ENCODE measurements around the gene OR2L13.
"Not testable (repeated sequence)": the region's sequence is repeated elsewhere in the genome, so short reads cannot be mapped to it uniquely, and the experiment has no call there.

The OR2L13 gene

DNA sequence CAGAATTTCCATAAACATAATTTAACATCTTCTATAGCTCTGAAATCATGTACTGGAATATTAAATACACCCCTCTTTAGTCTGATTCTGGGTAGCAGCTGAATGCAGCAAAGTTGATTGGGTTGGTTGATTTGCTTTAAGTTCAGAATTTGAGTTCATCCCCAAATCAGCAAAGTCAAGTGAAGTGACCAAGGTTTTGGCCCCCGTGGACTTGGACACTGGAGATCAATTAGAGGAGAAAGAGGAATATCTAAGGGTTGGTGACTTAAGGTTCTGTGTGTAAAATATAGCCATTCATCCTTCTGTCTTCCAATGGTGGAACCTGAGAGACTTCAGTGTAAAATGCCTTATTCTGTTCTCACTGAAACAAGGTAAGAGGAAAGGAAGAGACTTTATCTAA, at the start of gene OR2L13:
TSS of gene OR2L13 (plus strand) at position 301 of the 400 bp plus-strand sequence. CDS start 4,192 bp downstream, outside the sequence.
- DNase-seq: no peak

GRCh38 chr1:248045209-248045608, 49.8 kb upstream of the OR2L13 start:
- peak; percentile 15 for DNase-seq

GRCh38 chr1:248046536-248046935, 48.4 kb upstream of the OR2L13 start, which contains the start of gene OR2L3:
Gene OR2L3, plus strand, starts transcription at chr1:248046836. Its CDS starts 13,846 bp downstream, at chr1:248060682.
- no peak for DNase-seq

DNA sequence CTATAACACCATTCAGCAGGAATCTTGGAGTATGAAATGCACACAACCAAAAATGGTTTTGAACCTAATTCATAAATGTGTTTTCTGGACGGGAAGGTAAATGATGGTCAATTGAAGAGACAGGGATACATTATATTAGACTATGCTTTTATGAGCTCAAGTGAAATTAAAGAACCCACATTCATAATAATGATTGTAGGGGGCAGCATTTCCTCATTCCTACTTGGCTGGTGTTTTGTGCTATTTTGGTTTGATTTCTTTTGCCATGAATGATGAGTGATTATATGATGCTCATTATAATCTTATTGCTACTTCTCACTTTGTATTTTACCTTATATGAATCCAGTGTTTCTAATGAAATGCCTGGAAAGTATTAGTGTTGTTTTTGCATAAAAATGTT, 48.0 kb upstream of the OR2L13 start:
- no peak for DNase-seq

DNA sequence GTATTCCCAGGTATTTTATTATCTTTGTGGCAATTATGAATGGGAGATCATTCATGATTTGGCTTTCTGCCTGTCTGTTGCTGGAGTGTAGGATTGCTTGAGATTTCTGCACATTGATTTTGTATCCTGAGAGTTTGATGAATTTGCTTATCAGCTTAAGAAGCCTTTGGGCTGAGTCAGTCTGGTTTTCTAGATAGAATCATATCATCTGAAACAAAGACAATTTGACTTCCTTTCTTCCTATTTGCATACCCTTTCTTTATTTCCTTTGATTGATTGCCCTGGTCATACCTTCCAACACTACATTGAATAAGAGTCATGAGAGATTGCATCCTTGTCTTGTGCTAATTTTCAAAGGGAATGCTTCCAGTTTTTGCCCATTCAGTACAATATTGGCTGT, 40.3 kb upstream of the OR2L13 start:
- DNase-seq: no peak

GRCh38 chr1:248055261-248055660, 39.7 kb upstream of the OR2L13 start:
- DNase-seq: no peak

DNA sequence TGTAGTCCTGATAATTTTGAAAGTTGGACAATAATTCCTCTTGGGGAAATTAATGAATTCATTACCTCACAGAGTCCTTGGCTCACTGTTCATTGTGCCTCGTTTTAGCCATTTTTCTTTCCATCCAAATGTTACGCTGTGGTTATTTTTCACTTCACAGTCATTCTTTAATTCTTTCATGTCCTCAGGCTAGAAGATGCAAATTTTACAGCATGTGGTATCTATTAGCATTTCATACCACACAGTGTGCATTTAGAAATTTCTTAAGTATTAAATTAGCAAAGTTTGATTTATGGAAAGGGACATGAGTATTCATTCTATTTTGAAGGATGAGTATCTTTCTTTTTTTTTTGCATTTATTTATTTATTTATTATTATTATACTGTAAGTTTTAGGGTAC, 29.9 kb upstream of the OR2L13 start:
- no peak for DNase-seq

DNA sequence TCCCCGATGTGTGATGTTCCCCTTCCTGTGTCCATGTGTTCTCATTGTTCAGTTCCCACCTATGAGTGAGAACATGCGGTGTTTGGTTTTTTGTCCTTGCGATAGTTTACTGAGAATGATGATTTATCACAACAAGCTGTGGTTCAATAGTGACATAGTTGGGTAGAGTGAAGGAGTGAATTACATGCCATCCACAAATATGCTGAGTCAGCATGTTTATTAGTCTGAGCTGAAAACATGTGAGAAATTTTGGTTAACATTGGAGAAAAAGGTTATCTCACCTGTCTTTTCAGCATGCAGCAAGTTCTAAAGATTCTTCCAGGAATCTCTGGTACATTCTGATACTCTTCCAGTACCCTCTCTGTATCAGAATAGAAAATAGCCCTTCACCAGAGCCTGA, 29.4 kb upstream of the OR2L13 start:
- no peak for DNase-seq

- not testable (repeated sequence) for DNase-seq
Observed at GRCh38 chr1:248083864-248084263, 11.1 kb upstream of the OR2L13 start.

GRCh38 chr1:248098529-248098928, 3.5 kb downstream of the OR2L13 start:
- no peak for DNase-seq

- no peak for DNase-seq
Observed at GRCh38 chr1:248102847-248103246, 7.9 kb downstream of the OR2L13 start.

- no peak for DNase-seq
Observed at GRCh38 chr1:248111157-248111556, 16.2 kb downstream of the OR2L13 start.

DNA sequence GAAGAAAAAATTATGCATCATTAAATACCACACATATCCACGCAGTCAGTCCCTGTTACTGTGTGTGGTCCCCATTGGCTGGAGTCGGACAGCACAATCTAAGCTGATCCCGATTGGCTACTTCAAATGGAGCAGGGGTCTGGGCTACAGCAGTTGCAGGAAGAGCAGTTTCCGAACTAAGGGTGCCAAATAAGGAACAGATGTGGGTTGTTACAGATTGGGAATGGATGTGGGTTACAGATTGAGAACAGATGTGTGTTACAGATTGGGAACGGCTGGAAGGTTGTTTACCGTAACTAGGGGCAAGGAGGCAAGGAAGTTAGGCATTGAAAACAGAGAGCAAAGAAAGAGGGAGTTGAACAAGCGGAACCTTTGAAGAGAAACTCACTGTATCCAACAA, 19.9 kb downstream of the OR2L13 start:
- DNase-seq: no peak

GRCh38 chr1:248127653-248128052, 32.7 kb downstream of the OR2L13 start:
- DNase-seq: no peak

GRCh38 chr1:248136811-248137210, 41.8 kb downstream of the OR2L13 start:
- no peak for DNase-seq

DNA sequence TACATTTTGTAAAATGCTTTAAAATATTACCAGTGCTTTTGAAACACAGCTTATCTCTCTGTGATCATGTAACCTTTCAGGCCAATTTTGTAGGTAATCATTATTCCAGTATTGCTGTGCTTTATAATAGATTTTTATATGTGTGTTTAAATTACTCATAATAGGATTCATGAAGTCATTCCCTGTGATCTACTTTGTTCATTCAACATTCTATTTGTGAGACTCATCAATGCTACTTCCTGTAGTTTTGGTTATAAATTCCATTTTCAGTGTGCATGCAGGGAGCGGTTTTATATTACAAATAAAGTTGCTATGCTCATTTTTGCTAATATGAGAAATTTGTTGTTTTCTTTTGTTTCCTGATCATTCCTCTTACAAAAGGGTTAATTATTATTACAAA, 45.9 kb downstream of the OR2L13 start:
- DNase-seq: no peak

GRCh38 chr1:248143311-248143710, 48.3 kb downstream of the OR2L13 start:
- DNase-seq: no peak

GRCh38 chr1:248144513-248145198, 49.7 kb downstream of the OR2L13 start, which contains the start of gene OR2M5:
Gene OR2M5, plus strand, starts transcription at chr1:248145148. Its CDS starts 0 bp downstream, at chr1:248145148.
- no peak for DNase-seq
